ENCODE data around the gene TDRD9. TPM values are rescaled to one million over a fixed set of nuclear protein-coding genes. Genes with fewer than 3 reads are reported as not detected.

Gene TDRD9
- total RNA-seq, 1 donor from 2014 or later = 4.8 TPM

DNA sequence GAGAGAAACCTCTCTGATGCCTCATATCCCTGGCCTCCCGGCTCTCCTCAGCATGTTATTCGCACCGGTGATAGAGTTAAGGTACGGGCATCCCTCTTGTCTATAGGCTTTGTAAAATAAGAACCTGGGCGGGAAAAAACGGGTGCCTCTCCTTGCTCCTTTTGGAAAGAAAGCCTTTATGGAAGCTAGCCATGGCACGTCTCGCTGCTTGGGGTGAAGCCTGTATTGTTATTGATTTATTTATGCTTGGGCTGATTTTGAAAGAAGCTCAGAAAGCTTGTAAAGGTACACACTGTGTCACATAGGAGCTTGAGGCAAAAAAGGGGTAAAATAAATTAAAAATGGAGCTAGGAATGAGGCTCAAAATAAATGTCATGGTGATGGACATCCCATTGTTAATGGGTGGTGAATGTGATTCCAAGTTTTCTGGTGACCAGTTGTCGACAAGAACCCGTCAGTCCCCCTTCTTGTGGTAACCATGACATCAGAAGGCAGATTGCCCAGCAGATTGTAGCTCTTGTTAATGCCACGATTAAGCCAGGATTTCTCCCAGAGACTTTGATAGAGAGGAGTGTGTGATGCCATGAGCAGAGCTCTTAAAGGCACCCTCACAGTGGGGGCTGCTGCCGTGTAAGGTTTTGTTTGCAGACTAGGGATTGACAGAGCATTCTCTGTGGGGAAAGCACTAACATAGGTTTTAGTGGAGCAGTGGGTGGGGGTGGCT lies 106.9 kb downstream of the TDRD9 start:
- no peaks in the 10 kb centered on the region for H3K9me3 ChIP-seq (replicated peaks)
- peaks cover 15% of the 10 kb centered on the region for H3K27me3 ChIP-seq (ENCODE audit: low read depth)
- H3K4me1 ChIP-seq = peaks cover 8% of the 10 kb centered on the region
- no peak overlapping the region for H3K4me3 ChIP-seq
- intact Hi-C loops (cut with micrococcal nuclease) = no loop called here
- no peaks in the 10 kb centered on the region for H3K36me3 ChIP-seq
- DNase-seq = no peak
- no peak overlapping the region for H3K27ac ChIP-seq (replicated peaks)
- TF ChIP-seq, protein P1, sequence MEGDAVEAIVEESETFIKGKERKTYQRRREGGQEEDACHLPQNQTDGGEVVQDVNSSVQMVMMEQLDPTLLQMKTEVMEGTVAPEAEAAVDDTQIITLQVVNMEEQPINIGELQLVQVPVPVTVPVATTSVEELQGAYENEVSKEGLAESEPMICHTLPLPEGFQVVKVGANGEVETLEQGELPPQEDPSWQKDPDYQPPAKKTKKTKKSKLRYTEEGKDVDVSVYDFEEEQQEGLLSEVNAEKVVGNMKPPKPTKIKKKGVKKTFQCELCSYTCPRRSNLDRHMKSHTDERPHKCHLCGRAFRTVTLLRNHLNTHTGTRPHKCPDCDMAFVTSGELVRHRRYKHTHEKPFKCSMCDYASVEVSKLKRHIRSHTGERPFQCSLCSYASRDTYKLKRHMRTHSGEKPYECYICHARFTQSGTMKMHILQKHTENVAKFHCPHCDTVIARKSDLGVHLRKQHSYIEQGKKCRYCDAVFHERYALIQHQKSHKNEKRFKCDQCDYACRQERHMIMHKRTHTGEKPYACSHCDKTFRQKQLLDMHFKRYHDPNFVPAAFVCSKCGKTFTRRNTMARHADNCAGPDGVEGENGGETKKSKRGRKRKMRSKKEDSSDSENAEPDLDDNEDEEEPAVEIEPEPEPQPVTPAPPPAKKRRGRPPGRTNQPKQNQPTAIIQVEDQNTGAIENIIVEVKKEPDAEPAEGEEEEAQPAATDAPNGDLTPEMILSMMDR (IDR thresholded peaks at IDR 0.05; ENCODE audit: borderline replicate concordance) = no peak

DNA sequence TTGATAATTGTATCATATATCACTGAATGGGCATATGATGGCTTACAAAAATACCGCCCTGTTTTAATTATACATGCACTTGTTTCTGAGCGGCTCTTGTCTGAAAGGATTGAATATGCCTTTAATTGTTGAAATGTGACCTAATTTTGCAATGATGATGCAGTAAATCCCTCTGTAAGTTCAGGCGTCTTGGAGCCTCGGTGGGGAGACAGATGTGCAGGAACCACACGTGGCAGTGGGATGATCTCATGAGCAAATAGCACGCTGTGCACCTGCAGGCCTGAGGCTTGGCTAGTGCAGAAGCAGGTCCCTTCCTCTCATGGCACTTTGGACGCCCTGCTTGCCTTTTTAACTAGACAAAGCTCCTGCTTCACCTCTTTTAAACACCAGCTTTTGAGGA lies 108.0 kb downstream of the TDRD9 start:
- H3K4me3 ChIP-seq = no peak overlapping the region
- no peaks in the 10 kb centered on the region for H3K36me3 ChIP-seq
- peaks cover 8% of the 10 kb centered on the region for H3K4me1 ChIP-seq
- TF ChIP-seq, protein P1 (IDR thresholded peaks at IDR 0.05; ENCODE audit: borderline replicate concordance) = no peak
- DNase-seq = no peak
- intact Hi-C loops (cut with micrococcal nuclease) = no loop called here
- H3K9me3 ChIP-seq (replicated peaks) = no peaks in the 10 kb centered on the region
- H3K27me3 ChIP-seq (ENCODE audit: low read depth) = peaks cover 15% of the 10 kb centered on the region
- H3K27ac ChIP-seq (replicated peaks) = no peak overlapping the region

DNA sequence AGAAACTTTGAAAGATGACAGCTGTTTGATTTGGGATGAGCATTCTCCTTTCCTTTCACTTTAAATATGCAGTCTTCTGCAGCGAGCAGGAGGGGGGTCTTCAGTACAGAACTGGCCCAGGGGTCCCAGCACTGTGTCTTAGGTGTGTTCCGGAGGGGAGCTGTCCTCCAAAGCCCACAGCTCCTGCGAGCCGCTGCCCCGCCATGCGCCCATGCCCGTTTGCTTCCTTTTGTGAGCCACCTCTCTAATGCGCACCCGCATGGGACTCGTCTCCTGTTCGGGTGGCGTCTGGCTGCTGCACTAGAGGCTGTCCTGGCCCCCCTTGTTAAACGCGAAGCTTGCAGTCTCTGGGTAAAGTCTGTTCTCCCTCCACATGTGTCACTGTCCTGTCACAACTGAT lies 108.8 kb downstream of the TDRD9 start:
- H3K4me1 ChIP-seq = peaks cover 8% of the 10 kb centered on the region
- intact Hi-C loops (cut with micrococcal nuclease) = no loop called here
- TF ChIP-seq, protein P1 (IDR thresholded peaks at IDR 0.05; ENCODE audit: borderline replicate concordance) = no peak
- H3K4me3 ChIP-seq = no peak overlapping the region
- H3K36me3 ChIP-seq = no peaks in the 10 kb centered on the region
- no peaks in the 10 kb centered on the region for H3K9me3 ChIP-seq (replicated peaks)
- no peak for DNase-seq
- H3K27me3 ChIP-seq (ENCODE audit: low read depth) = peaks cover 15% of the 10 kb centered on the region
- H3K27ac ChIP-seq (replicated peaks) = no peak overlapping the region

DNA sequence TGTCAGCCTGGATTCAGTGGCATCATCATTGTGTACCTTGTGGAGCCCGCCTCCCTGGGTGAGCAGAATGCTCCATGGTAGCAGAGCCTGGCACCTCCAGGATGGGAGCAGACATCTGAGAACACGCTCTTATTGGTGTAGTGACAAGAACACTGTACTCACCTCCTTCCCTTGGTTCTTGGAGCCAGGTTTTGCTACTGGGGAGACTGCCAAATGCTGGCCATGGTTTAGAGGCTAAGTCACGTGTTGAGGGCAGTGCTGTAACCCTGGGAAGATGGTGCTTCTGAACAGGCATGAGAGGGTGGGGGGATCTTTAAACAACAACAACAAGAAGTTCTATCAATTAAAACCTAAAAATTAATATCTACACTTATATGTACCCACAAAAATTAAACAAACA lies 109.6 kb downstream of the TDRD9 start:
- peak; percentile 40 for DNase-seq
- Histone ChIP-seq H3K27ac (replicated peaks) (no peak overlapping the region), H3K4me3 (no peak overlapping the region), H3K9me3 (replicated peaks) (no peaks in the 10 kb centered on the region), H3K4me1 (peaks cover 8% of the 10 kb centered on the region), H3K27me3 (ENCODE audit: low read depth) (peaks cover 15% of the 10 kb centered on the region), H3K36me3 (no peaks in the 10 kb centered on the region)
- TF ChIP-seq, protein P1 (IDR thresholded peaks at IDR 0.05; ENCODE audit: borderline replicate concordance) = no peak
- intact Hi-C loops (cut with micrococcal nuclease) = no loop called here

DNA sequence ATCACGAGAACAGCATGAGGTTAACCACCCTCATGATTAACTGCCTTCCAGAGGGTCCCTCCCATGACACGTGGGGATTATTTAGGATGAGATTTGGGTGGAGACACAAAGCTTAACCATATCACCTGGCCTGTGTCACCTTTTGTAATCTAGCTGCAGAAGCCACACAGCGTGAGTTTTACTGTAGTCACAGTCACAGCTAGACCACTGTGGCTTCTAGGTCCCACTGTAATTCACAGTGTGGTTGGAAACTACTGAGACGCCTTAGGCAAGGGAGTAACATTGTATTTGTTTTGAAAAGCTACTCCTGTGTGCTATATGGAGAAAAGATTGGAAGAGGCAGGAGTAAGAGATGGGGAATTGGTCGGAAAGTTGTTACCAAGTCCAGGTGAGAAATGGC lies 111.0 kb downstream of the TDRD9 start:
- TF ChIP-seq, protein P1 (IDR thresholded peaks at IDR 0.05; ENCODE audit: borderline replicate concordance) = no peak

More for the DNA sequence above, 111.0 kb downstream of the TDRD9 start:
- no peaks in the 10 kb centered on the region for H3K36me3 ChIP-seq
- H3K4me1 ChIP-seq = peaks cover 8% of the 10 kb centered on the region
- no peak for DNase-seq
- H3K27ac ChIP-seq (replicated peaks) = no peak overlapping the region
- no peaks in the 10 kb centered on the region for H3K9me3 ChIP-seq (replicated peaks)
- H3K27me3 ChIP-seq (ENCODE audit: low read depth) = peaks cover 9% of the 10 kb centered on the region
- intact Hi-C loops (cut with micrococcal nuclease) = no loop called here
- no peak overlapping the region for H3K4me3 ChIP-seq
